Hepatocyte (in vitro differentiated cells): ENCODE results near the gene SIGLEC7. TPM values are rescaled to one million over a fixed set of nuclear protein-coding genes. Genes with fewer than 3 reads are reported as not detected.

ENCODE experiments used
- DNase-seq: peaks from one replicate; pipeline ENCODE4 v3.0.0-alpha.2; 2016; ENCODE audit warnings: low spot score
- H2AFZ ChIP-seq: fragments of 200-600 bp; sonication (generic); 2 replicates; pipeline ENCODE4 v1.6.0; 2016; ENCODE audit warnings: antibody characterized with exemption, mild to moderate bottlenecking
- H3K27ac ChIP-seq: fragments of 200-600 bp; sonication (generic); 2 replicates; pipeline ENCODE4 v1.5.1; 2016; ENCODE audit warnings: mild to moderate bottlenecking
- H3K27me3 ChIP-seq: fragments of 200-600 bp; sonication (generic); 2 replicates; pipeline ENCODE4 v1.6.1; 2016
- H3K36me3 ChIP-seq: fragments of 200-600 bp; sonication (generic); replicated peaks from 2 replicates; pipeline ENCODE4 v1.5.1; 2016; ENCODE audit warnings: low read depth; ENCODE audit not compliant: insufficient read depth
- H3K4me1 ChIP-seq: fragments of 200-600 bp; sonication (generic); 2 replicates; pipeline ENCODE4 v1.5.1; 2016; ENCODE audit warnings: mild to moderate bottlenecking, moderate library complexity; ENCODE audit not compliant: insufficient read depth
- H3K4me2 ChIP-seq: fragments of 200-600 bp; sonication (generic); 2 replicates; pipeline ENCODE4 v1.6.0; 2016
- H3K4me3 ChIP-seq: fragments of 200-600 bp; sonication (generic); 2 replicates; pipeline ENCODE4 v1.5.1; 2016; ENCODE audit warnings: mild to moderate bottlenecking
- H3K79me2 ChIP-seq: fragments of 200-600 bp; sonication (generic); 2 replicates; pipeline ENCODE4 v1.6.0; 2017; ENCODE audit warnings: mild to moderate bottlenecking
- H3K9me2 ChIP-seq: fragments of 200-600 bp; sonication (generic); replicated peaks from 2 replicates; pipeline ENCODE4 v1.6.0; 2017; ENCODE audit warnings: mild to moderate bottlenecking; ENCODE audit not compliant: insufficient read depth
- H3K9me3 ChIP-seq: fragments of 200-600 bp; sonication (generic); 2 replicates; pipeline ENCODE4 v1.5.1; 2016; ENCODE audit warnings: low read depth, mild to moderate bottlenecking
- H4K20me1 ChIP-seq: fragments of 200-600 bp; sonication (generic); 2 replicates; pipeline ENCODE4 v1.6.0; 2016; ENCODE audit warnings: mild to moderate bottlenecking; ENCODE audit not compliant: insufficient read depth, poor library complexity, severe bottlenecking
- CTCF ChIP-seq: fragments of 200-600 bp; sonication (generic); IDR thresholded peaks from 2 replicates; pipeline ENCODE4 v1.5.1; 2016; ENCODE audit warnings: antibody characterized with exemption, mild to moderate bottlenecking; ENCODE audit not compliant: poor library complexity
- EZH2 ChIP-seq: fragments of 200-600 bp; sonication (generic); IDR thresholded peaks from 2 replicates; pipeline ENCODE4 v1.6.1; 2016; ENCODE audit warnings: antibody characterized with exemption, mild to moderate bottlenecking, borderline replicate concordance
- EZH2phosphoT487 ChIP-seq: fragments of 200-600 bp; sonication (generic); IDR thresholded peaks from one replicate; pipeline ENCODE4 v1.6.1; 2018; ENCODE audit warnings: antibody characterized with exemption, mild to moderate bottlenecking, low read depth, moderate library complexity; ENCODE audit not compliant: unreplicated experiment, severe bottlenecking
- WGBS: methylation state at CpG from one replicate; pipeline ENCODE4 v1.1.6; 2016; ENCODE audit warnings: low lambda C conversion rate; ENCODE audit errors: missing lambda C conversion rate; 5-methylcytosine and 5-hydroxymethylcytosine counted together
- polyA plus RNA-seq: library from polyadenylated mRNA; unstranded; fragments of >200 nt; fragmentation: Nextera tagmentation; extraction: Ambion mirVana; gene quantifications from 2 replicates; pipeline ENCODE4 v1.2.1, GENCODE V29; 2016
- total RNA-seq: library from RNA; depleted of rRNA; stranded (reverse); fragments of >200 nt; gene quantifications from 2 replicates; pipeline ENCODE4 v1.2.3, GENCODE V29; 2014

The SIGLEC7 gene
- total and polyA plus RNA-seq, 2 experiments from 2014 or later: 0.24 to 0.53 TPM

GRCh38 chr19:51173681-51174080 is 31.6 kb downstream of the SIGLEC7 start:
- H3K4me1 ChIP-seq: no peaks in the 10 kb centered on the region
- no peak for DNase-seq

GRCh38 chr19:51179256-51179655 is 37.2 kb downstream of the SIGLEC7 start:
- TF ChIP-seq EZH2phosphoT487: no peak
- TF ChIP-seq EZH2: no peak
- no peak for TF ChIP-seq CTCF
- H3K4me2 ChIP-seq: no peak overlapping the region
- H3K9me2 ChIP-seq: no peaks in the 10 kb centered on the region
- no peak overlapping the region for H3K27ac ChIP-seq
- H3K9me3 ChIP-seq: no peaks in the 10 kb centered on the region
- 75% methylated on average over 1 of the region's 1 CpG for WGBS
- no peaks in the 10 kb centered on the region for H3K36me3 ChIP-seq
- no peaks in the 10 kb centered on the region for H4K20me1 ChIP-seq
- H3K79me2 ChIP-seq: no peaks in the 10 kb centered on the region
- H3K4me1 ChIP-seq: no peaks in the 10 kb centered on the region
- H3K27me3 ChIP-seq: peaks cover 17% of the 10 kb centered on the region
- DNase-seq: no peak
- no peak overlapping the region for H3K4me3 ChIP-seq
- no peak overlapping the region for H2AFZ ChIP-seq

More at GRCh38 chr19:51173681-51174080, 31.6 kb downstream of the SIGLEC7 start:
- H2AFZ ChIP-seq: no peak overlapping the region
- peaks cover 16% of the 10 kb centered on the region for H3K27me3 ChIP-seq
- no peaks in the 10 kb centered on the region for H3K36me3 ChIP-seq
- H3K27ac ChIP-seq: no peak overlapping the region
- no peak overlapping the region for H3K4me3 ChIP-seq
- H3K79me2 ChIP-seq: no peaks in the 10 kb centered on the region
- no peaks in the 10 kb centered on the region for H4K20me1 ChIP-seq
- WGBS: 81% methylated on average over 5 of the region's 5 CpGs
- TF ChIP-seq CTCF (no peak), EZH2phosphoT487 (no peak), EZH2 (no peak)
- H3K9me3 ChIP-seq: no peaks in the 10 kb centered on the region
- no peaks in the 10 kb centered on the region for H3K9me2 ChIP-seq
- no peak overlapping the region for H3K4me2 ChIP-seq

- Histone ChIP-seq H3K4me3 (no peak overlapping the region), H3K79me2 (no peaks in the 10 kb centered on the region), H2AFZ (no peak overlapping the region), H3K27me3 (peaks cover 10% of the 10 kb centered on the region), H3K9me2 (no peaks in the 10 kb centered on the region), H4K20me1 (no peaks in the 10 kb centered on the region), H3K4me1 (no peaks in the 10 kb centered on the region), H3K36me3 (no peaks in the 10 kb centered on the region), H3K27ac (no peak overlapping the region), H3K9me3 (no peaks in the 10 kb centered on the region), H3K4me2 (no peak overlapping the region)
- TF ChIP-seq EZH2phosphoT487: no peak
- TF ChIP-seq EZH2: no peak
- TF ChIP-seq CTCF: no peak
- WGBS: 97% methylated on average over 34 of the region's 39 CpGs
- no peak for DNase-seq
Observed at GRCh38 chr19:51181377-51181912, 39.3 kb downstream of the SIGLEC7 start.
